ENCODE results near the gene TICRR.

The TICRR gene

GRCh38 chr15:89640245-89640644 is 65.0 kb downstream of the TICRR start:
- Histone ChIP-seq H3K9me3 (ENCODE audit: control insufficient read depth in 1 of 2, low read length in 2 of 2) (no peaks in the 10 kb centered on the region), H3K9ac (ENCODE audit: low read depth in 1 of 2, low read length in 2 of 2) (no peak overlapping the region), H3K27ac (ENCODE audit: low read depth, low read length) (no peak overlapping the region), H3K27me3 (ENCODE audit: control insufficient read depth in 1 of 2, insufficient read depth in 2 of 2, low read length in 2 of 2) (no peaks in the 10 kb centered on the region), H3K4me1 (ENCODE audit: control insufficient read depth in 1 of 2, insufficient read depth in 2 of 2, low read length in 2 of 2) (no peaks in the 10 kb centered on the region), H3K4me3 (ENCODE audit: low read depth in 1 of 2, low read length in 2 of 2) (no peak overlapping the region), H3K36me3 (ENCODE audit: control insufficient read depth in 1 of 2, insufficient read depth in 2 of 2, low read length in 2 of 2) (no peaks in the 10 kb centered on the region)

- Histone ChIP-seq H3K27ac (ENCODE audit: low read depth, low read length) (no peak overlapping the region), H3K36me3 (ENCODE audit: control insufficient read depth in 1 of 2, insufficient read depth in 2 of 2, low read length in 2 of 2) (no peaks in the 10 kb centered on the region), H3K27me3 (ENCODE audit: control insufficient read depth in 1 of 2, insufficient read depth in 2 of 2, low read length in 2 of 2) (no peaks in the 10 kb centered on the region), H3K9ac (ENCODE audit: low read depth in 1 of 2, low read length in 2 of 2) (no peak overlapping the region), H3K9me3 (ENCODE audit: control insufficient read depth in 1 of 2, low read length in 2 of 2) (no peaks in the 10 kb centered on the region), H3K4me1 (ENCODE audit: control insufficient read depth in 1 of 2, insufficient read depth in 2 of 2, low read length in 2 of 2) (no peaks in the 10 kb centered on the region), H3K4me3 (ENCODE audit: low read depth in 1 of 2, low read length in 2 of 2) (no peak overlapping the region)
Observed at GRCh38 chr15:89641053-89641452, 65.8 kb downstream of the TICRR start.

DNA sequence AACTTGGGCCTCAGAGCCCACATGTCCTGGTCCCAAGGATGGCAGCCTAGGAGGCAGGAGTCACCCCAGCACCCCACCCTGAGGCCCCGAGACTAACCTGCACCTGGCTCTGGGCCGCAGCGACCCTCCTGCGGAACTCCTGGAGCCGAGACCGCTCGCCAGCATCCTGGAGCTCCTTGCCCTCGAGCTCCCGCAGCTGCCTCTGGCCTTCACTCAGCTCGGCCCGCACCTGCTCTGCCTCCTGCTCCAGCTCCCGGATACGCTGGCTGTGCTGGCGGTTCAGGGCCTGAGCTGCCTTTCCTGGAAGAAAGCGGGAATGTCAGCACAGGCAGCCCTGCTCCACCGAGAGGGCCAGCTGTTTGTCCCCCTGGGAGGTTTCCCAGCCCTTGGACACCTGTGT is 66.8 kb downstream of the TICRR start:
- Histone ChIP-seq H3K9ac (ENCODE audit: low read depth in 1 of 2, low read length in 2 of 2) (no peak overlapping the region), H3K27me3 (ENCODE audit: control insufficient read depth in 1 of 2, insufficient read depth in 2 of 2, low read length in 2 of 2) (no peaks in the 10 kb centered on the region), H3K4me1 (ENCODE audit: control insufficient read depth in 1 of 2, insufficient read depth in 2 of 2, low read length in 2 of 2) (peaks cover under 1% of the 10 kb centered on the region in 2 donors), H3K36me3 (ENCODE audit: control insufficient read depth in 1 of 2, insufficient read depth in 2 of 2, low read length in 2 of 2) (no peaks in the 10 kb centered on the region), H3K27ac (ENCODE audit: low read depth, low read length) (no peak overlapping the region), H3K4me3 (ENCODE audit: low read depth in 1 of 2, low read length in 2 of 2) (no peak overlapping the region), H3K9me3 (ENCODE audit: control insufficient read depth in 1 of 2, low read length in 2 of 2) (no peaks in the 10 kb centered on the region)

- Histone ChIP-seq H3K27ac (ENCODE audit: low read depth, low read length) (no peak overlapping the region), H3K9me3 (ENCODE audit: control insufficient read depth in 1 of 2, low read length in 2 of 2) (no peaks in the 10 kb centered on the region), H3K36me3 (ENCODE audit: control insufficient read depth in 1 of 2, insufficient read depth in 2 of 2, low read length in 2 of 2) (no peaks in the 10 kb centered on the region), H3K4me1 (ENCODE audit: control insufficient read depth in 1 of 2, insufficient read depth in 2 of 2, low read length in 2 of 2) (peaks cover 3 to 5% of the 10 kb centered on the region in 2 donors), H3K27me3 (ENCODE audit: control insufficient read depth in 1 of 2, insufficient read depth in 2 of 2, low read length in 2 of 2) (no peaks in the 10 kb centered on the region), H3K9ac (ENCODE audit: low read depth in 1 of 2, low read length in 2 of 2) (no peak overlapping the region), H3K4me3 (ENCODE audit: low read depth in 1 of 2, low read length in 2 of 2) (no peak overlapping the region)
Observed at GRCh38 chr15:89645680-89646079, 70.4 kb downstream of the TICRR start.

DNA sequence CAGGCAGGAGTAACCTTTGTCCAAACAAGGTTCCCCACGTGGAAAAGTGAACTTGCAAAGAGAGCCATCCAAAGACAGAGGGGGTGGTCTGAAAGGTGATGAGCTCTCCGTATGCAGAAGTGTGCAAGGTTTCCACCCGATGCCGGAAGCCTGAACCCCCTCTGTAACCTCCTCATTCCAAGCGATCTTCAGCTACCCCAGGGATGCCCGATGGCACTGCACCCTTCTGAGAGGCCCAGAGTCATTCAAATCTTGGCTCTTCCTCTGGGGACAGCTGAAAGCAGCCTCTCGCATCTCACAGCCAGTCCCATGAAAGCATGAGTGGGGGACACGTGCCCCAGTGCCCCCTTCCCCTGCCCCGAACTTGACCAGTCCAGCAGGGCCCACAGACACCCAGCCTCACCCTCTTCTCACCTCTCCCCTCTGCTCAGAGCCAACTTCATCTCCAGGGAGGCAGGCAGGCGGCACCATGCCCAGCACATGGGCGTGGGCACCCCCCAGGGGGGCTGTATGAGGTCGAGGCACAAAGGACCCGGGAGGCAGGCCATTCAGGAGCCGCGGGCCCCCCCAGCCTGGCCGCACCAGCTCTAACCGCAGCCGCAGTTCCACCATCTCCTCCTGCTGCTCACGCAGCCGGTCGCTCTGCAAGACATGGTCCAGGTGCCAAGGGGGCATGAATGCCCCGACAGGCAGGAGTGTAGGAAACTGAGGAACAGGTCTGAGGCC is 71.3 kb downstream of the TICRR start:
- no peaks in the 10 kb centered on the region for H3K9me3 ChIP-seq (ENCODE audit: control insufficient read depth in 1 of 2, low read length in 2 of 2)
- H3K36me3 ChIP-seq (ENCODE audit: control insufficient read depth in 1 of 2, insufficient read depth in 2 of 2, low read length in 2 of 2), result no peaks in the 10 kb centered on the region
- H3K27ac ChIP-seq (ENCODE audit: low read depth, low read length), result no peak overlapping the region
- H3K4me1 ChIP-seq (ENCODE audit: control insufficient read depth in 1 of 2, insufficient read depth in 2 of 2, low read length in 2 of 2), result peaks cover 3 to 5% of the 10 kb centered on the region in 2 donors
- no peak overlapping the region for H3K4me3 ChIP-seq (ENCODE audit: low read depth in 1 of 2, low read length in 2 of 2)
- H3K9ac ChIP-seq (ENCODE audit: low read depth in 1 of 2, low read length in 2 of 2), result no peak overlapping the region
- H3K27me3 ChIP-seq (ENCODE audit: control insufficient read depth in 1 of 2, insufficient read depth in 2 of 2, low read length in 2 of 2), result no peaks in the 10 kb centered on the region

DNA sequence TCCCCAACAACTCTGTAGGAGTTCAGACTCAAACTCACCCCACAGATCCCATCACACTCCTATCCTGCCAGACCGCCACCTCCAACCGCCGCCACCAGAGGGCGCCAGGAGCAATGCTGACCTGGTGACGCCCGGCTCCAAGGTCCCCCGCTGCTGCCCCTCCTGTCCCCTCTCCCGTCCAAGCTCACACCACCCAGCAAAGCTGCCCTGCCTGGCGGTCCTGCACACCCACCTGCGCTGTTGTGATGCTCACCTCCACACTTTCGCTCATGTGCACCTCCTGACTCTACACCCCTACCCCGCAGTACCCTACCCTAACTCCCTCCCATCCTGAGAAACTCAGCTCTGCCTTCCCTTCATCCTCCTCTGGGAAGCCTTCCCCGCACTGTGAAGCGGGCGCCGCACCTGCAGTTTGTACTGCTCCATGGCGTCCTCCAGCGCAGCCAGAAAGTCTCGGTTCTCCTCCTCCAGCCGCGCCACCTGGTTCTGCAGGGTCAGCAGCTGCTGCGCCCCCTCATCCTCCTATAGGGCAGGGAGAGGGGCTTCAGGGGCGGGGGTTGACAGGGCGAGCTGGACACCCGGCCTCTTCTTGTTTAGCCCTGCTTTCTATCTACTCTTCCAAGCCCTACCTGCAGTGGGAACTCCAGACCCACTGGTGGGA is 72.1 kb downstream of the TICRR start:
- Histone ChIP-seq H3K27ac (ENCODE audit: low read depth, low read length) (no peak overlapping the region), H3K27me3 (ENCODE audit: control insufficient read depth in 1 of 2, insufficient read depth in 2 of 2, low read length in 2 of 2) (no peaks in the 10 kb centered on the region), H3K4me1 (ENCODE audit: control insufficient read depth in 1 of 2, insufficient read depth in 2 of 2, low read length in 2 of 2) (peaks cover 3 to 5% of the 10 kb centered on the region in 2 donors), H3K36me3 (ENCODE audit: control insufficient read depth in 1 of 2, insufficient read depth in 2 of 2, low read length in 2 of 2) (no peaks in the 10 kb centered on the region), H3K9ac (ENCODE audit: low read depth in 1 of 2, low read length in 2 of 2) (peak overlapping the region in 1 of 2 donors; percentile 25), H3K4me3 (ENCODE audit: low read depth in 1 of 2, low read length in 2 of 2) (peak overlapping the region; percentile 41 to 48), H3K9me3 (ENCODE audit: control insufficient read depth in 1 of 2, low read length in 2 of 2) (no peaks in the 10 kb centered on the region)

DNA sequence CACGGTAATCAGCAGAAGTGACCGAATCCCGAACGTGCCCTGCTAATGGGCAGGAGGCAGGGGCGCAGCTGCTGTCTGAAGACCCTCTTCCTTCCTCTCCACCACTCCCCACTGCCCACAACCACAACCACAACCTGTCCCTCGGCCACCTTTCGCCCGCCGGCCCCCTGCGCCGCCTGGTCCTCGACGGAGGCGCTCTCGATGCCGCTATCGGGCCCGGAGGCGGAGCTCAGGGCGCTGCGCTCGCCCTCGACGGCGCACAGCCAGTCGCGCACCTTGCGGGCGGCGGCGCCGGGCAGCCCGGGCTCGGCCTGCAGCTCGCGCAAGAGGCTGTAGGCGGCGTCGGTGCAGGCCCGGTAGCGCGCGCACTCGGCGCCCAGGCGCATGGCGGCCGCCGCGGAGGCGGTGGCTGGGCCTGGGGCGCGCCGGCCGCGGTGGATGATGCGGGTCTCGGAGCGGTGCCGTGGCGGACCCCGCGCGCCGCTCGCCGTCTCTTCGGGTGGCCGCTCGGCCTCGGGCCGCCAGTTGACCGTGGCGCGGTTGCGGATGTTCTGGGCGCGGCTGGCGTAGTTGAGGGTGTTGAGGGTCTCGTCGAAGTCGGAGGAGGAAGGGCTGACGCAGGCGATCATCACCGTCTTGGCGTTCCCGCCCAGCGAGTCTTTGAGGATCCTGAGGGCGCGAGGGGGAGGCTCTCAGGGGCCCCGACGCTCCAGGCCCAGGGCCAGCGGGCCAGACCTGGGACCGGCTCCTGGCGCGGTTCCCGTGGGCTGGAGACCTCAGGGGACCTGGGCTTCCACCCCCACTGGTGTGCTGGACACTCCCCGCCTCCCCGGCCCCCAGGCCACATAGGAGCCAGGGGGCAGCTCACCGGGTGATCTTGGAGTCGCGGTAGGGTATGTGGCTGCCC is 73.1 kb downstream of the TICRR start:
- H3K4me1 ChIP-seq (ENCODE audit: control insufficient read depth in 1 of 2, insufficient read depth in 2 of 2, low read length in 2 of 2), result peaks cover 3 to 5% of the 10 kb centered on the region in 2 donors
- H3K27me3 ChIP-seq (ENCODE audit: control insufficient read depth in 1 of 2, insufficient read depth in 2 of 2, low read length in 2 of 2), result no peaks in the 10 kb centered on the region
- no peak overlapping the region for H3K9ac ChIP-seq (ENCODE audit: low read depth in 1 of 2, low read length in 2 of 2)
- H3K27ac ChIP-seq (ENCODE audit: low read depth, low read length), result no peak overlapping the region
- no peaks in the 10 kb centered on the region for H3K9me3 ChIP-seq (ENCODE audit: control insufficient read depth in 1 of 2, low read length in 2 of 2)
- no peaks in the 10 kb centered on the region for H3K36me3 ChIP-seq (ENCODE audit: control insufficient read depth in 1 of 2, insufficient read depth in 2 of 2, low read length in 2 of 2)
- no peak overlapping the region for H3K4me3 ChIP-seq (ENCODE audit: low read depth in 1 of 2, low read length in 2 of 2)

- Histone ChIP-seq H3K4me1 (ENCODE audit: control insufficient read depth in 1 of 2, insufficient read depth in 2 of 2, low read length in 2 of 2) (peaks cover 3 to 5% of the 10 kb centered on the region in 2 donors), H3K27ac (ENCODE audit: low read depth, low read length) (no peak overlapping the region), H3K36me3 (ENCODE audit: control insufficient read depth in 1 of 2, insufficient read depth in 2 of 2, low read length in 2 of 2) (no peaks in the 10 kb centered on the region), H3K9ac (ENCODE audit: low read depth in 1 of 2, low read length in 2 of 2) (no peak overlapping the region), H3K4me3 (ENCODE audit: low read depth in 1 of 2, low read length in 2 of 2) (no peak overlapping the region), H3K9me3 (ENCODE audit: control insufficient read depth in 1 of 2, low read length in 2 of 2) (no peaks in the 10 kb centered on the region), H3K27me3 (ENCODE audit: control insufficient read depth in 1 of 2, insufficient read depth in 2 of 2, low read length in 2 of 2) (no peaks in the 10 kb centered on the region)
Observed at GRCh38 chr15:89649013-89649625, 73.8 kb downstream of the TICRR start.

GRCh38 chr15:89649716-89650115 is 74.4 kb downstream of the TICRR start:
- no peak overlapping the region for H3K9ac ChIP-seq (ENCODE audit: low read depth in 1 of 2, low read length in 2 of 2)
- no peaks in the 10 kb centered on the region for H3K9me3 ChIP-seq (ENCODE audit: control insufficient read depth in 1 of 2, low read length in 2 of 2)
- peaks cover 6% of the 10 kb centered on the region in 2 donors for H3K27me3 ChIP-seq (ENCODE audit: control insufficient read depth in 1 of 2, insufficient read depth in 2 of 2, low read length in 2 of 2)
- H3K4me3 ChIP-seq (ENCODE audit: low read depth in 1 of 2, low read length in 2 of 2), result no peak overlapping the region
- no peak overlapping the region for H3K27ac ChIP-seq (ENCODE audit: low read depth, low read length)
- peaks cover 3 to 11% of the 10 kb centered on the region in 2 donors for H3K4me1 ChIP-seq (ENCODE audit: control insufficient read depth in 1 of 2, insufficient read depth in 2 of 2, low read length in 2 of 2)
- H3K36me3 ChIP-seq (ENCODE audit: control insufficient read depth in 1 of 2, insufficient read depth in 2 of 2, low read length in 2 of 2), result no peaks in the 10 kb centered on the region

Measured in duodenal mucosa (tissue), 2 donors.